Measurements from ENCODE around the gene DUS4L.

DUS4L gene

DNA sequence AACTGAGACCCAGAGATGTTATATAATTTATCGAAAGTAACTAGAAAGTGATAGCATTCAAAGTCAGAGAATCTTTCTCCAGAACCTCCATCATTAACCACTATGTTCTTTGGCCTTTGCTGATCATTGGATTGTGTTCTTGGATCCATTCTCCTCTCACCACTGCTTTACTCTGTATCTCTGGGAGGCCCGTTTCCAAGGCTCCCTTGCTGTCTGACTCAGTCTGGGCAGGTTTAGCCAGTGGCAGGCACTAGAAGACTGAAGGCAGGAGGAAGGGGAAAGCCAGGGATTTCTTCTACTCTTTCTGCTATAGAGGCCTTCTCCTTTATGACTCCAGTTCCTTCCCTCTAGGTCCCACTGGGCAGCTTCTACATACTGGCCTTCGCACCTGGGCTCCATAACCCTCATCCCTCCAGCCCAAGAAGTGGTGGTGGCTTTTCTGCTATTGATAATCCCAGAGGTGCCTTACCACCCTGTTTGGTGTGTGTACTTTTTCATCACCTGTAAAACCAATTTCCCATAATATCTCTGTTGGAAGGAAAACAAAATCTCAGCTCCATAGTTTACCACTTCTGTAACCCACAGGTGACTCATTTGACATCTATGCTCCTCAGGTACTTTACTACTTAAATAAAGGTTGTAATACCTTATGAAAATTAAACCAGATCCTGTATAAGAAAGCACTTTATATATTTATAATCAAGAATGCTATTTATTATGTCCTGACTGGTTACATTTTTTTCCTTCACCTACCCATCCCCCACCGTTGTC is 52.3 kb downstream of the DUS4L start:
- DNase-seq: no peak

GRCh38 chr7:107622429-107622828 is 58.7 kb downstream of the DUS4L start:
- peak; percentile 89 for DNase-seq

GRCh38 chr7:107622894-107623293 is 59.1 kb downstream of the DUS4L start:
- no peak for DNase-seq

- no peak for DNase-seq
These were observed 63.2 kb downstream of the DUS4L start for GRCh38 chr7:107627002-107627401.

All from kidney glomerular epithelial cell (primary cell).